Keratinocyte (primary cell): Measurements from ENCODE around the gene TLK1. TPM values are rescaled to one million over a fixed set of nuclear protein-coding genes. Genes with fewer than 3 reads are reported as not detected.

Experiments
- DNase-seq: peaks from one replicate; pipeline ENCODE4 v3.0.0-alpha.2; 2011; ENCODE audit warnings: low read depth, missing footprints, low spot score
- FAIRE-seq: peaks from 2 replicates; lab custom pipeline; 2011; peaks lifted over from hg19 to GRCh38; lab: Jason Lieb, UNC
- H2AFZ ChIP-seq: 2 replicates; pipeline ENCODE4 v1.6.0; 2012; ENCODE audit warnings: low read length, control low read depth, inconsistent platforms; ENCODE audit not compliant: control insufficient read depth
- H3K27ac ChIP-seq: 2 replicates; pipeline ENCODE4 v1.5.1; 2011; ENCODE audit warnings: low read length; ENCODE audit not compliant: control insufficient read depth, insufficient read depth
- H3K27me3 ChIP-seq: 3 replicates; pipeline ENCODE4 v1.6.0; 2011; ENCODE audit warnings: low read length; ENCODE audit not compliant: control insufficient read depth, insufficient read depth; ENCODE audit errors: extremely low read depth
- H3K36me3 ChIP-seq, 2 experiments: 2 replicates in 1 of 2; 3 replicates in 1 of 2; pipeline ENCODE4 v1.5.1; 2011; ENCODE audit warnings: low read length in 2 of 2, mild to moderate bottlenecking in 1 of 2; ENCODE audit not compliant: control insufficient read depth in 2 of 2, insufficient read depth in 2 of 2; ENCODE audit errors: extremely low read depth in 1 of 2
- H3K4me1 ChIP-seq: 3 replicates; pipeline ENCODE4 v1.5.1; 2011; ENCODE audit warnings: low read length; ENCODE audit not compliant: control insufficient read depth, insufficient read depth; ENCODE audit errors: extremely low read depth
- H3K4me2 ChIP-seq: 3 replicates; pipeline ENCODE4 v1.6.0; 2011; ENCODE audit warnings: low read depth, low read length; ENCODE audit not compliant: control insufficient read depth, insufficient read depth; ENCODE audit errors: extremely low read depth
- H3K4me3 ChIP-seq, 3 experiments: fragments of 200-600 bp in 1 of 3; sonication (generic) in 1 of 3; 2 replicates in 2 of 3; 3 replicates in 1 of 3; pipeline ENCODE4 v1.5.1; 2011 to 2016; ENCODE audit warnings: low read length in 3 of 3, mild to moderate bottlenecking in 3 of 3, control low read depth in 2 of 3, inconsistent platforms in 1 of 3, low read depth in 1 of 3, mixed read lengths in 1 of 3, mixed run types in 1 of 3, moderate library complexity in 1 of 3; ENCODE audit not compliant: control insufficient read depth in 2 of 3, insufficient read depth in 2 of 3; ENCODE audit errors: extremely low read depth in 1 of 3
- H3K79me2 ChIP-seq: 2 replicates; pipeline ENCODE4 v1.6.0; 2012; ENCODE audit warnings: low read length; ENCODE audit not compliant: control insufficient read depth, insufficient read depth
- H3K9ac ChIP-seq: 3 replicates; pipeline ENCODE4 v1.6.0; 2011; ENCODE audit warnings: low read length; ENCODE audit not compliant: control insufficient read depth, insufficient read depth; ENCODE audit errors: extremely low read depth
- H3K9me1 ChIP-seq: 3 replicates; pipeline ENCODE4 v1.6.0; 2011; ENCODE audit warnings: low read length; ENCODE audit not compliant: control insufficient read depth, insufficient read depth; ENCODE audit errors: extremely low read depth
- H3K9me3 ChIP-seq: 2 replicates; pipeline ENCODE4 v1.5.1; 2012; ENCODE audit warnings: low read depth, low read length; ENCODE audit not compliant: control insufficient read depth
- H4K20me1 ChIP-seq: 3 replicates; pipeline ENCODE4 v1.6.0; 2011; ENCODE audit warnings: low read length; ENCODE audit not compliant: control insufficient read depth, insufficient read depth; ENCODE audit errors: extremely low read depth
- CTCF ChIP-seq, 3 experiments: IDR thresholded peaks in 1 of 3; conservative IDR thresholded peaks in 1 of 3; optimal IDR thresholded peaks in 1 of 3; 2 replicates in 2 of 3; 3 replicates in 1 of 3; pipeline versions ENCODE3 to v1.5.1; 2011; ENCODE audit warnings: low read length in 3 of 3, mild to moderate bottlenecking in 3 of 3, moderate library complexity in 2 of 3, control low read depth in 1 of 3, inconsistent platforms in 1 of 3; ENCODE audit not compliant: insufficient read depth in 2 of 3; ENCODE audit errors: extremely low read depth in 1 of 3
- EZH2 ChIP-seq: IDR thresholded peaks from one replicate; pipeline ENCODE4 v1.6.1; 2012; ENCODE audit warnings: inconsistent platforms, mild to moderate bottlenecking, low read length, moderate library complexity
- dilution Hi-C: fragments of 300-500 bp; cut with MboI; formaldehyde crosslinking; loops from one replicate; pipeline ENCODE4 v1.7.0; 2020; ENCODE audit warnings: low sequenced_read_pairs; ENCODE audit not compliant: extremely low pct_ligation_motif_present
- polyA plus RNA-seq, 5 experiments: library from polyadenylated mRNA; depleted of rRNA in 3 of 5; stranded (reverse) in 3 of 5; stranded (forward) in 1 of 5; unstranded in 1 of 5; fragments of >200 nt; gene quantifications; 1 replicate in 1 of 5; 2 replicates in 3 of 5; 3 replicates in 1 of 5; pipeline versions ENCODE4 v1.2.1 to v1.2.3, GENCODE V29; 2011 to 2012; ENCODE audit warnings: missing spikeins in 2 of 5, low read depth in 1 of 5, low replicate concordance in 1 of 5

TLK1 gene
- polyA plus RNA-seq, 1 donor (not counting 4 experiments of a cell fraction or from before 2014, with no cell fraction given): 14.7 TPM

GRCh38 chr2:171109571-171109970 is 51.1 kb downstream of the TLK1 start:
- DNase-seq: no peak
- no peak overlapping the region for H3K27ac ChIP-seq
- FAIRE-seq: no peak
- no peaks in the 10 kb centered on the region for H3K9me1 ChIP-seq
- H2AFZ ChIP-seq: no peak overlapping the region
- H3K36me3 ChIP-seq: no peaks in the 10 kb centered on the region
- H3K4me2 ChIP-seq: no peak overlapping the region
- H3K4me1 ChIP-seq: no peaks in the 10 kb centered on the region
- no peaks in the 10 kb centered on the region for H4K20me1 ChIP-seq
- no peaks in the 10 kb centered on the region for H3K9me3 ChIP-seq
- H3K27me3 ChIP-seq: no peaks in the 10 kb centered on the region
- H3K4me3 ChIP-seq: no peak overlapping the region
- TF ChIP-seq CTCF (optimal IDR thresholded peaks at IDR 0.05 in 1 of 3, IDR thresholded peaks at IDR 0.05 in 1 of 3, conservative IDR thresholded peaks at IDR 0.05 in 1 of 3; ENCODE audit: extremely low read depth in 1 of 3, insufficient read depth in 2 of 3, low read length in 3 of 3) (no peak), EZH2 (no peak)
- H3K79me2 ChIP-seq: peaks cover 75% of the 10 kb centered on the region
- dilution Hi-C loops: no loop called here
- H3K9ac ChIP-seq: no peak overlapping the region

- no peaks in the 10 kb centered on the region for H3K36me3 ChIP-seq
- DNase-seq (no peak), FAIRE-seq (no peak)
- no peak overlapping the region for H3K27ac ChIP-seq
- no peaks in the 10 kb centered on the region for H3K27me3 ChIP-seq
- dilution Hi-C loops: no loop called here
- H3K79me2 ChIP-seq: peaks cover 74% of the 10 kb centered on the region
- H2AFZ ChIP-seq: no peak overlapping the region
- no peak overlapping the region for H3K4me3 ChIP-seq
- H3K9ac ChIP-seq: no peak overlapping the region
- H3K9me3 ChIP-seq: no peaks in the 10 kb centered on the region
- TF ChIP-seq EZH2: no peak
- no peak for TF ChIP-seq CTCF (optimal IDR thresholded peaks at IDR 0.05 in 1 of 3, IDR thresholded peaks at IDR 0.05 in 1 of 3, conservative IDR thresholded peaks at IDR 0.05 in 1 of 3; ENCODE audit: extremely low read depth in 1 of 3, insufficient read depth in 2 of 3, low read length in 3 of 3)
- no peaks in the 10 kb centered on the region for H3K9me1 ChIP-seq
- H4K20me1 ChIP-seq: no peaks in the 10 kb centered on the region
- no peaks in the 10 kb centered on the region for H3K4me1 ChIP-seq
- no peak overlapping the region for H3K4me2 ChIP-seq
Measured at GRCh38 chr2:171109020-171109419, 51.7 kb downstream of the TLK1 start.
